Activated T-cell treated with anti-CD3 and anti-CD28 coated beads, Interleukin-2, amount 50 U/mL, for 24 hours (primary cell): ENCODE data around the gene LIN7A.
"Not testable (repeated sequence)": the region's sequence is repeated elsewhere in the genome, so short reads cannot be mapped to it uniquely, and the experiment has no call there.

Experiments used
- DNase-seq: peaks from one replicate; pipeline ENCODE4 v3.0.0-alpha.2; 2020
- H3K27ac Mint-ChIP-seq: 2 replicates; pipeline ENCODE4 v1.8.0; 2020; ENCODE audit warnings: mild to moderate bottlenecking, mixed read lengths
- H3K27me3 Mint-ChIP-seq: 2 replicates; pipeline ENCODE4 v1.8.0; 2020; ENCODE audit warnings: mixed read lengths
- H3K36me3 Mint-ChIP-seq: 2 replicates; pipeline ENCODE4 v1.8.0; 2020; ENCODE audit warnings: low read depth, mixed read lengths
- H3K4me1 Mint-ChIP-seq: 2 replicates; pipeline ENCODE4 v1.8.0; 2020; ENCODE audit warnings: low read depth, mixed read lengths
- H3K4me3 Mint-ChIP-seq: 2 replicates; pipeline ENCODE4 v1.8.0; 2020; ENCODE audit warnings: mild to moderate bottlenecking, moderate library complexity, mixed read lengths
- H3K9me3 Mint-ChIP-seq: 2 replicates; pipeline ENCODE4 v1.8.0; 2020; ENCODE audit warnings: mixed read lengths

Gene LIN7A

DNA sequence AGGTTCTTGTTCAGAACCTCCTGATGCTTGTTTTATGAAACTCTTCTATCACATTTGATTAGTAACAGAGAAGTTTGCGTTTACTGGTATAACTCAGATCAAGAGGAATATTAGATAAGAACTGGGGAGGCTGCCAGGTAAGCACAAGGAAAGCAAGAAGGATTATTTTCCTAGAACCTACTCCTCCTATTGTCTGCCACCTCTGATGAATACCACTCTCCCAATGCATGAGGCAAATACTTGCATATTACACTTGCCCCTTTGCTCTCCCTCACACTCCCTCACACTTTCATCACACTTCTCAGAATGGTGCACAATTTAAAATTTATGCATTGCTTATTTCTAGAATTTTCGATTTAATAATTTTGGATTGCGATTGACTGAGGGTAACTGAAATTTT is 43.6 kb downstream of the LIN7A start:
- H3K4me3 Mint-ChIP-seq = no peak overlapping the region
- no peaks in the 10 kb centered on the region for H3K36me3 Mint-ChIP-seq
- H3K4me1 Mint-ChIP-seq = no peaks in the 10 kb centered on the region
- no peaks in the 10 kb centered on the region for H3K27me3 Mint-ChIP-seq
- no peak overlapping the region for H3K27ac Mint-ChIP-seq
- DNase-seq = no peak
- H3K9me3 Mint-ChIP-seq = peaks cover 6% of the 10 kb centered on the region

DNA sequence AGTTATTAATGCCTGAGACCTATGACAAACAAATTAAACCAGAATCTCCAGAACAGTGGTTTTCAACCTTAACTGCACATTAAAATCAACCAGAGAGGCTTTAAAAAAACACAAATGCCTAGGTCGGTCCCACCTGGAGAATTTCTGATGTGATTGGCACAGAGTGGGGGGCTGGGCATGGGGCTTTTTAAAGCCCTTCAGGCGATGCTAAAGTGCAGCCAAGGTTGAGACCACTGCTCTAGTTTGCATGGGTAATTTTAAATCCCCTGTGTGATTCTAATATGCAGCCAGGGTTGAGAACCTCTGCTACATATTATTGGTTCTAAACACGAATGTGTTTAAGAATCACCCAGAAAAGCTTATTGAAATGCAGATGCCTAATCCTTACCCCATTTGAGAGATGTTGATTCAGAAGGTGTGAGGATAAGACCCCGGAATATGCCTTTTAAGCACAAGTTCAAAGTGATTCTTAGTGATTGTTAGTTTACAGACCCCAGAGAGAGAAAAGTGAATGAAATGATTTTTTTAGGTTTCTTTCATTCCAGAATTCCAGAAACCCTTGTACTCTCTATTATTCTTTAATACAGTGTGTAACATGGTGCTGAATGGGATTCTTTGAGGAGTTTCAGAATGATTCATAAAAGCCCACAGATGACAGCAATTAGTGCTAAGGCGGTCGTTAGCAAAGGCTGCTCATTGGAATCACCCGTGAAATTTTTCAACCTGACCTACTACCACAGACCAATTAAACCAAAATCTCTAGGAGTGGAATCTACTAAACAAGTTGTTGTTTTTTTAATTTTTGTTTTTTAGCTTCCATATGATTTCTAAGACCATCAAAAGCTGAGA is 44.9 kb downstream of the LIN7A start:
- DNase-seq = no peak
- Mint-ChIP-seq H3K36me3 (no peaks in the 10 kb centered on the region), H3K4me3 (no peak overlapping the region), H3K9me3 (peaks cover 6% of the 10 kb centered on the region), H3K27me3 (no peaks in the 10 kb centered on the region), H3K27ac (no peak overlapping the region), H3K4me1 (no peaks in the 10 kb centered on the region)

DNA sequence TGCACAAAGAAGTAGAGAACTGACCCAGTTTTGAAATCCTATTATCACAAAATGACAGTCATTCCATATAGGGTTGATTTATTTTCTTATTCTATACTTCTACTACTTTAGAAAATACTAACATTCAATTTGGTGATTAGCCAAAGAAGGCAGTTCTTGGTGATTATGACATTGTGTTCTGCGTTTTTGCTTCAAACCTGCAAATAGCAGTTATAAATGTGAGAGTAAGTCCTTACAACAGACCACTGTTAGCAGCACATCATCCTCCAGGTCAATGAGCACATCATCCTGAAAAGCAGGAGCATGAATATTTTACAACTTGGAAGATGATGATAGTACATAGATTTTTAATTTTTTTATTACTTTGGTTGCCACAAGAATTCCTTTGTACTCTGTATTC is 53.1 kb downstream of the LIN7A start:
- Mint-ChIP-seq H3K27ac (no peak overlapping the region), H3K36me3 (no peaks in the 10 kb centered on the region), H3K27me3 (no peaks in the 10 kb centered on the region), H3K9me3 (peaks cover 8% of the 10 kb centered on the region), H3K4me3 (no peak overlapping the region), H3K4me1 (no peaks in the 10 kb centered on the region)
- no peak for DNase-seq

DNA sequence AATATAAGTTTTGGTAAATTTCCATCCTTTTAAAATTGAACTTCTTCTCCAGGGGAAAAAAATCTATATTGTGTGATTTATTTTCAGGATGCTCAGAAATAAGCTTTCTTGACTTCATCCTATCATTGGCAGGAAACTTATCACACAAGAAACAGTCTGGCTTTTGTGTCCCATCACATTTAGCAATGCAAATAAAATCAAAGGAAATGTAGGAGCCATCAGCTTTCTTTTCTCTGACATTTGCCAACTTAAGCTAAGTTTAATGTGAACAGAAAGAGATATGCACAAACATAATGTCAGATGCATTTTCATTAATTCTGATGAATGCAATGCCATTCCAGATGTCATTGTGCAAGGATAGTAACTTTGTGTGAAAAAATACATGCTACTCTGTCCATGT is 56.6 kb downstream of the LIN7A start:
- no peak overlapping the region for H3K27ac Mint-ChIP-seq
- no peaks in the 10 kb centered on the region for H3K36me3 Mint-ChIP-seq
- H3K27me3 Mint-ChIP-seq = no peaks in the 10 kb centered on the region
- DNase-seq = no peak
- H3K4me3 Mint-ChIP-seq = no peak overlapping the region
- no peaks in the 10 kb centered on the region for H3K4me1 Mint-ChIP-seq
- H3K9me3 Mint-ChIP-seq = peaks cover 12% of the 10 kb centered on the region

DNA sequence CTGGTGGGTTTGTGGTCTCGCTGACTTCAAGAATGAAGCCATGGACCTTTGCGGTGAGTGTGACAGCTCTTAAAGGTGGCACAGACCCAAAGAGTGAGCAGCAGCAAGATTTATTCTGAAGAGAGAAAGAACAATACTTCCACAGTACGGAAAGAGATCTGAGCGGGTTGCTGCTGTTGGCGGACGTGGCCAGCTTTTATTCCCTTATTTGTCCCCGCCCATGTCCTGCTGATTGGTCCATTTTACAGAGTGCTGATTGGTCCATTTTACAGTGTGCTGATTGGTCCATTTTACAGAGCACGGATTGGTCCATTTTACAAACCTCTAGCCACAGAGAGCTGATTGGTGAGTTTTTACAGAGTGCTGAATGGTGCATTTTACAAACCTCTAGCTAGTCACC is 59.3 kb downstream of the LIN7A start:
- not testable (repeated sequence) for H3K4me3 Mint-ChIP-seq, H3K27me3 Mint-ChIP-seq, H3K36me3 Mint-ChIP-seq, H3K27ac Mint-ChIP-seq, H3K4me1 Mint-ChIP-seq, DNase-seq
- peaks cover 16% of the 10 kb centered on the region for H3K9me3 Mint-ChIP-seq

DNA sequence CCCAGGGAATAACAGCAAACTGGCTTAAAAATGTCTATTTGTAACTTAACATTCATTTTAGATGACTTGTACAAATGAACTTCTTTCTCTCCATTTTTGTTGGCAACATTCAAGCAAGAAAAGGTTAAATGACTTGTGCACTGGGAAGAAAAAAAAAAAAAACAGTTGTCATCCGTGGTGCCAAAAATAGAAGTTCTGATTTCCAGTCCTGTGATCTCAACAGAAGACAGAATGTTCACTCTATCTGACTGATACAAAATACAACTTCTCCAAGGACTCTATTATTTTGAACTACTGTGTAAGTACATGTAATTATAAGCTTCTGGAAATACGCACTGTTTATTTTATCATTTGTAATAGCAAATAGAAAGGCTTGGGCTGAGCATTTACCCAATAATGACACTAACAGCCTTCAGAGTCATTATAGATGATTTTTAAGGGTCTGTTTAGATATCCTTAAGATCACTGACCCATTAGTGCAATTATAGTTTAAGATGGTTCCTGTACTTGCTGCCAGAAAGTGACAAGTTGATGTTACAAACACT is 59.9 kb downstream of the LIN7A start:
- Mint-ChIP-seq H3K36me3 (no peaks in the 10 kb centered on the region), H3K4me1 (no peaks in the 10 kb centered on the region), H3K27me3 (no peaks in the 10 kb centered on the region), H3K4me3 (no peak overlapping the region), H3K9me3 (peaks cover 13% of the 10 kb centered on the region), H3K27ac (no peak overlapping the region)
- DNase-seq = no peak

DNA sequence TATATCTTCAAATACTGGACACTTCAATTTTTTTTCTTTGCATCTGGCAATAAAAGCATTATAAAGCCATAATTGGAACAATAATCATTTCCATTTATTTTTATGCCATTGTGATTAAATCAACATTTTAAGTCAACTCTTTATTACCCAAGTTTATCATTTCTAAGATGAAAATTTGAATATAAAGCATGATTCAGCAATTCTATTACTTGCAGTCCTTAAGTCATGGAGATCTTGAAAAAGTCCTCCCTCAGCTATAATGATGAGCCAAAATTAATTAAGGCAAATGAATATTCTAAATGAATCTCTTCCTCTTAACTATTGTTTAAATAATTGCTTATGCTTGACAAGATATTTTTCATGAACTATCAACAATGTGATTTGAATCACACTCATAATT is 65.7 kb downstream of the LIN7A start:
- H3K27ac Mint-ChIP-seq = no peak overlapping the region
- no peak overlapping the region for H3K4me3 Mint-ChIP-seq

DNA sequence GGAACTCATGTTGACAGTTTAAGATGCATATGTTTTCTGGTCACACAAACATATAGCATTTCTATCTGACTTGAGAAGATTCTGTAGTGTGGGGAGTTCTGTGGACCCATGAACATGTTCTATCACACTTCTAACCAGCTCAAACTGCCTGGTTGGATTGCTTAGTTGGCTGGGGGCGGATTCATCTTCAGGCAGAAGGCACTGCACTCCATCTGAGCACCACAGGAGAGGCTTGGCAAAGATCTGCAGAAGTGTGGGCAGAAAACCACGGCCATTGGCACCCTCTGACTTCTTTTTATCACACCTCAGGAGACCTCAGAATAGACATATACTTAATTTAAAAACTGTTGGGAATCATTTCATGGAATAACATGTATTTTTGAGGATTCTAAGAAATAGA is 68.5 kb downstream of the LIN7A start:
- Mint-ChIP-seq H3K4me1 (no peaks in the 10 kb centered on the region), H3K4me3 (no peak overlapping the region), H3K27ac (no peak overlapping the region), H3K36me3 (no peaks in the 10 kb centered on the region), H3K27me3 (no peaks in the 10 kb centered on the region), H3K9me3 (peaks cover 8% of the 10 kb centered on the region)
- no peak for DNase-seq

More for the DNA sequence above, 65.7 kb downstream of the LIN7A start:
- Mint-ChIP-seq H3K4me1 (no peaks in the 10 kb centered on the region), H3K36me3 (no peaks in the 10 kb centered on the region), H3K27me3 (no peaks in the 10 kb centered on the region), H3K9me3 (peaks cover 10% of the 10 kb centered on the region)
- no peak for DNase-seq

DNA sequence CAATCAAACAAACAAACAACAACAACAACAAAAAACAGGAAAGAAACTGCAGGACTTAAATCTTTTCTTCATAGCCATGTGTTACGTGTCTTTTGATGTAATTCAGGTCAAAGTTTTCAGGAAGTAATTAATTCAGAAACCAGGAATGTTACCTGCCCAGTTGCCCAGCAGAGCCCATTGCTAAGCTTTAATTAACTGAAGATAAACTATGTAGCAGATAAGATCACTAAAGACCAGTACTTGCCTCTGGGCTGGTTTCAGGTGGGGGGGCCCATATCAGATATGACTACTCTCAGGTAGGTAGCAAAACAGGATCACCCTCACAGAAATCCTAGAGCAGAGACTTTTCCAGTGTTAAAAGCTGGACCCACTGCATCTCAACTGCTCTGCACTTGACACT is 69.2 kb downstream of the LIN7A start:
- no peak for DNase-seq
- Mint-ChIP-seq H3K9me3 (peaks cover 6% of the 10 kb centered on the region), H3K4me1 (no peaks in the 10 kb centered on the region), H3K4me3 (no peak overlapping the region), H3K27ac (no peak overlapping the region), H3K36me3 (no peaks in the 10 kb centered on the region), H3K27me3 (no peaks in the 10 kb centered on the region)

DNA sequence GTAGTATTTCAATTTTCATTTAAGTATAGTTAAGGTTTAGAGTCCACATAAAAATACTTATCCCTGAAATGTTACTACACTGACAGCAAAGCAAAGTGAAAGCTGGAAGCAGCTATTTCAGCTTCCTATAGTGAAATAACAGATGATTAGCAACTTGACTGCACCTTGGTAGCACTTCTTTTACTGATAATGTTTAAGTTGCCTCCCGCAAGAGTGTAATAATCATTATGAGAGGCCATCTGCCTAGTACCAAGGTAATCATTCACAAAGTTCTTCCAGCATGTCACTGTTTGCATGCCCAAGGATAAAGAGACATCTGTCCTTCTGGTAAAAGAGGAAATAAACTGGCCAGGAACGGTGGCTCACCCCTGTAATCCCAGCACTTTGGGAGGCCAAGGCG is 69.8 kb downstream of the LIN7A start:
- no peak overlapping the region for H3K27ac Mint-ChIP-seq
- H3K4me3 Mint-ChIP-seq = no peak overlapping the region
- peaks cover 6% of the 10 kb centered on the region for H3K9me3 Mint-ChIP-seq
- H3K4me1 Mint-ChIP-seq = no peaks in the 10 kb centered on the region
- no peak for DNase-seq
- H3K36me3 Mint-ChIP-seq = no peaks in the 10 kb centered on the region
- H3K27me3 Mint-ChIP-seq = no peaks in the 10 kb centered on the region

DNA sequence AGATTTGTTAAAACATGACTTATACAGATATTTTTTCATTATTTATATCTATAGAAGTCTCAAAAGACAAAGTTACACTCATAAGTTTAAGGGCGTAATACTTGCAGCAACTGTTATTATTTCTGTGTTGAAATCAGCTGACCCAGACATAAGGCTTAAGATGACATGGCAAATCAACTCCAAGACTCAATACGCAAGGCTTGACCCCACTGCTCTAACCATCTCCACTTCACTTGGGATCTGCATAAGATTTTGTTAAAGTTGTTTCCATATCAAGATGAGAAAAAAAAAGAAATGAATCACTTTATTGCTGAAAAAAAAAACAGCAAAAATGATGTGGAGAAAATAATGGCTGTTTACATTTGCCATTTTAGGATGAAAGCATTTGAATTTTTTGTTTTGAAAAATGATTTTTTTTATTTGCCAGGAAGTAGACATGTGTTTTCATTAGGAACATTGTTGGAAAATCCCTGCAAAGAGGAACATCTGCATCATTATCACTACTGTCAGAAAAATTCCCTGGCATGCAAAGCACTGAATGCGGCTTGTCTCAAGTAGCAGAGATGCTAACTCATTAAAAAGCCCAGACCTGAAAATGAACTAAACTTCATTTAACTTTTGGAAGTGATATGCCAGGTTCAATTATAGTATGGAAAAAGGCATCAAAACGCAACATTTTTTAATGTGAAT is 73.5 kb downstream of the LIN7A start:
- Mint-ChIP-seq H3K27me3 (no peaks in the 10 kb centered on the region), H3K4me3 (no peak overlapping the region)

DNA sequence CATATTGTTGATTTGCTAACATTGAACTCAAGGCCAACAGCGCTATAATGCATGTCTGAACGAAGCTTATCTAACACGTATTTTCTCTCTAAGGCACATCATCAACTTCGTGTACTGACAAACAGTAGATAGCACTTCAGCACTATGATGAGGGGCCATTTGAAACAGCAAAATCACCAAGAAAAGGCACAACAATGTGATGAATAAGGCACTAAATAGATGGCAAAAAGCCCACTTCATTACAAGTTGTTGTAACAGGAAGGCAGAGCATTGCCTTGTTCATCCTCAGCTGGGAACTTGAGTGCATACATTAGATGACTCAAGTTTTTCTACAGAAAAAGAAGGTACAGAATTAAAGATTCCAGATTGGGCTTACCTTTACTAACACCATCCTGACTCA is 75.2 kb downstream of the LIN7A start:
- no peak overlapping the region for H3K27ac Mint-ChIP-seq
- H3K4me3 Mint-ChIP-seq = no peak overlapping the region
- no peak for DNase-seq
- no peaks in the 10 kb centered on the region for H3K4me1 Mint-ChIP-seq
- no peaks in the 10 kb centered on the region for H3K27me3 Mint-ChIP-seq
- H3K9me3 Mint-ChIP-seq = no peaks in the 10 kb centered on the region
- no peaks in the 10 kb centered on the region for H3K36me3 Mint-ChIP-seq

More for the DNA sequence above, 73.5 kb downstream of the LIN7A start:
- DNase-seq = no peak
- Mint-ChIP-seq H3K4me1 (no peaks in the 10 kb centered on the region), H3K36me3 (no peaks in the 10 kb centered on the region), H3K9me3 (peaks cover 2% of the 10 kb centered on the region), H3K27ac (no peak overlapping the region)

DNA sequence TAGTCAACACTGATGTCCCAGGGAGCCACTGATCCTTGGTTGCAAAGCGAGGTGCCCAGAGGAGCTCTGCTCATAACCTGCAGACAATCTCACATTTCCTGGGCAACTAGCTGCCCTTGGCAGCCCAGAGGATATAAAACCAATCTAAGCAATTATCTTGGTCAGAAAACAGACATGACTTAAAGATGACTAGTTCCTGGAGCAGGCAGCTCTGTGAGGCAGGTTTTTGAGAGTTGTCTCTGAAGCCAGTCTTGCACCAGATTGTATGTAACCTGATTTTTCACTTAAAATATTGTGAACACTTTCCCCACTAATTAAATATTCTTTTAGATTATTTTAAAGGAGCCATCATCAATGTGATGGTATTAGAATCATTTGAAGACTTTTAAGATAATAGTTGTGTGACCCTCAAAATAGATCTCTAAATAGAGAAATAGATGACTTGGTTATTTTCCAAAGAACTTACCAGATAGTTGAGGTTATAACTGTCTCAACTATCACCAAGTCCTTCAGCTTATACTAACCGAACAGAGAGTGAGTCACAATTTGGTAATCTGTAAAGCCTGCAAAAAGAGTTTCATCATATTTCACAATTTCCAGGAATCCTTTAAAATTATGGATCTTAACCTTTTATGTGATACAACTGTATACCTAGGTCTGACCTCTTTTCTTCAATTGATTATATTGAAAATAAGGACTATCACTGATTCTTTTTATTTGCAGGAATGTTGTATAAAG is 75.9 kb downstream of the LIN7A start:
- DNase-seq = no peak
- H3K36me3 Mint-ChIP-seq = no peaks in the 10 kb centered on the region
- no peaks in the 10 kb centered on the region for H3K4me1 Mint-ChIP-seq
- no peaks in the 10 kb centered on the region for H3K27me3 Mint-ChIP-seq
- H3K27ac Mint-ChIP-seq = no peak overlapping the region
- no peak overlapping the region for H3K4me3 Mint-ChIP-seq
- no peaks in the 10 kb centered on the region for H3K9me3 Mint-ChIP-seq

DNA sequence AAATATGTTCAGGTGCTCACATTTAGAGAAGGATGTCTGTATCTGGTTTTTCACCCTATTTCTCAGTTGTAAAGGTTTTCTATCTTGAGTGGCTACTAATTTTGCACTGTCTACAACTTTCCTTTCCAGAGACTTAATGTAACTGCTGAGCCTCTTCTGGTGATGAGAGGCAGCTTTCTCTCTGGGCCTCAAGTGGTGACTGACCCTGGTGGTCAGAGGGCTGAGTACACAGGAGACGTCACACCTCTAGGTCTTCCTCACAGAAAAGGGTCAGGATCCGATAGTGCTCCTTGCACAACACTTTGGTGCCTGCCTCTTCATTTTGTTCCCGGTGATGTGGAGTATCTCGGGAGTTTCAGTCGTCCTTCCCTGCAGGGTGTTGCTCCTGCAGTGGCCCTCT is 76.8 kb downstream of the LIN7A start:
- Mint-ChIP-seq H3K27me3 (no peaks in the 10 kb centered on the region), H3K36me3 (no peaks in the 10 kb centered on the region), H3K4me3 (no peak overlapping the region), H3K9me3 (no peaks in the 10 kb centered on the region), H3K4me1 (no peaks in the 10 kb centered on the region), H3K27ac (no peak overlapping the region)
- no peak for DNase-seq

DNA sequence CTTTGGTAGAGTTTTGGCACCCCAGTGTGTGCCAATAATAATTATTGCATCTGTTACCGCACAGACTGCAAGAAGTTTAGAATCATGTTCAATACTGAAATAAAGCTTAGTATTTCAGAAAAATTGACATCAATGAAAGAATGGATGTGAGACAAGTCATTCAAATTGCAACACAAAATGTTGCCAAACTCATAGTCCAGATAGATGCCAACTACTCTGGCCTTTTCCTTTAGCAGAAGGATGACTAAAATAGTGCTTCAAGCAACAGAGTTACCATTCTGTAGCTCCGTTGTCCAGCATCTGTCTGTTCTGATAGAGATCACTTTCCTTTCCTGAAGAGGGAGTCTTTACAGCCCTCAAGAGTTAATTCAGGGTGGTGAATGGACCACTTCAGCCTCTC is 77.5 kb downstream of the LIN7A start:
- Mint-ChIP-seq H3K27ac (no peak overlapping the region), H3K4me3 (no peak overlapping the region), H3K36me3 (no peaks in the 10 kb centered on the region), H3K9me3 (no peaks in the 10 kb centered on the region), H3K4me1 (no peaks in the 10 kb centered on the region), H3K27me3 (no peaks in the 10 kb centered on the region)
- DNase-seq = no peak
